Measurements from ENCODE around the gene RILP.

RILP gene

GRCh38 chr17:1628856-1629503, 20.7 kb downstream of the RILP start:
- DNase-seq, result peak; percentile 95

- DNase-seq, result peak; percentile 92
Measured at GRCh38 chr17:1627982-1628855, 21.4 kb downstream of the RILP start, which contains the start of gene SLC43A2. TSS of gene SLC43A2 (minus strand) at chr17:1628834. CDS start at chr17:1627874, 960 bp downstream.

- no peak for DNase-seq
Measured at GRCh38 chr17:1627182-1627981, 22.3 kb downstream of the RILP start.

- DNase-seq, result no peak
Measured at GRCh38 chr17:1626333-1626732, 23.3 kb downstream of the RILP start.

GRCh38 chr17:1625581-1625980, 24.1 kb downstream of the RILP start:
- no peak for DNase-seq

- no peak for DNase-seq
Measured at GRCh38 chr17:1625053-1625452, 24.6 kb downstream of the RILP start.

GRCh38 chr17:1624650-1625049, 25.0 kb downstream of the RILP start:
- no peak for DNase-seq

- DNase-seq, result no peak
Measured at GRCh38 chr17:1623057-1623630, 26.5 kb downstream of the RILP start.

GRCh38 chr17:1621273-1621954, 28.3 kb downstream of the RILP start:
- no peak for DNase-seq

- DNase-seq, result no peak
Measured at GRCh38 chr17:1620486-1620885, 29.2 kb downstream of the RILP start.

- no peak for DNase-seq
Measured at GRCh38 chr17:1617620-1618174, 32.0 kb downstream of the RILP start.

- no peak for DNase-seq
Measured at GRCh38 chr17:1616101-1616500, 33.6 kb downstream of the RILP start.

GRCh38 chr17:1612400-1612799, 37.3 kb downstream of the RILP start:
- no peak for DNase-seq

- DNase-seq, result no peak
Measured at GRCh38 chr17:1611715-1612114, 38.0 kb downstream of the RILP start.

GRCh38 chr17:1608676-1609075, 41.0 kb downstream of the RILP start:
- DNase-seq, result no peak

- DNase-seq, result no peak
Measured at GRCh38 chr17:1607971-1608320, 41.7 kb downstream of the RILP start.

GRCh38 chr17:1606352-1606985, 43.2 kb downstream of the RILP start:
- DNase-seq, result no peak

GRCh38 chr17:1605681-1606351, 43.9 kb downstream of the RILP start:
- DNase-seq, result no peak

GRCh38 chr17:1604831-1605528, 44.7 kb downstream of the RILP start:
- DNase-seq, result no peak

GRCh38 chr17:1601571-1601970, 48.1 kb downstream of the RILP start:
- DNase-seq, result no peak
